ENCODE data around the gene ZNF681.

The ZNF681 gene

GRCh38 chr19:23801803-23802202 is 43.1 kb upstream of the ZNF681 start:
- H3K4me1 ChIP-seq (ENCODE audit: insufficient read depth, low read length): peaks cover 17% of the 10 kb centered on the region
- peaks cover 3% of the 10 kb centered on the region; the same call in 1 of the 2 replicates for H4K20me1 ChIP-seq (ENCODE audit: insufficient read depth, low read length)
- ATAC-seq (ENCODE audit: insufficient read depth, low read depth) (no peak), DNase-seq (no peak)
- H3K4me2 ChIP-seq (ENCODE audit: insufficient read depth, low read length): no peak overlapping the region
- no peaks in the 10 kb centered on the region for H3K9me3 ChIP-seq (ENCODE audit: insufficient read depth, low read length, severe bottlenecking)
- H3K9ac ChIP-seq (ENCODE audit: low read depth, low read length): no peak overlapping the region
- no peak overlapping the region for H3K27ac ChIP-seq (ENCODE audit: low read length)
- H3K27me3 ChIP-seq (ENCODE audit: insufficient read depth, low read length, poor library complexity): no peaks in the 10 kb centered on the region
- H2AFZ ChIP-seq (ENCODE audit: low read depth, low read length): no peak overlapping the region
- H3K36me3 ChIP-seq (ENCODE audit: insufficient read depth, low read length): no peaks in the 10 kb centered on the region; the same call in 1 of the 2 replicates
- H3K4me3 ChIP-seq (ENCODE audit: low read depth in 1 of 2, low read length in 2 of 2): no peak overlapping the region
- no peak for TF ChIP-seq EZH2 (IDR thresholded peaks at IDR 0.05; ENCODE audit: borderline replicate concordance, low read depth, low read length, severe bottlenecking)
- TF ChIP-seq, protein P1, sequence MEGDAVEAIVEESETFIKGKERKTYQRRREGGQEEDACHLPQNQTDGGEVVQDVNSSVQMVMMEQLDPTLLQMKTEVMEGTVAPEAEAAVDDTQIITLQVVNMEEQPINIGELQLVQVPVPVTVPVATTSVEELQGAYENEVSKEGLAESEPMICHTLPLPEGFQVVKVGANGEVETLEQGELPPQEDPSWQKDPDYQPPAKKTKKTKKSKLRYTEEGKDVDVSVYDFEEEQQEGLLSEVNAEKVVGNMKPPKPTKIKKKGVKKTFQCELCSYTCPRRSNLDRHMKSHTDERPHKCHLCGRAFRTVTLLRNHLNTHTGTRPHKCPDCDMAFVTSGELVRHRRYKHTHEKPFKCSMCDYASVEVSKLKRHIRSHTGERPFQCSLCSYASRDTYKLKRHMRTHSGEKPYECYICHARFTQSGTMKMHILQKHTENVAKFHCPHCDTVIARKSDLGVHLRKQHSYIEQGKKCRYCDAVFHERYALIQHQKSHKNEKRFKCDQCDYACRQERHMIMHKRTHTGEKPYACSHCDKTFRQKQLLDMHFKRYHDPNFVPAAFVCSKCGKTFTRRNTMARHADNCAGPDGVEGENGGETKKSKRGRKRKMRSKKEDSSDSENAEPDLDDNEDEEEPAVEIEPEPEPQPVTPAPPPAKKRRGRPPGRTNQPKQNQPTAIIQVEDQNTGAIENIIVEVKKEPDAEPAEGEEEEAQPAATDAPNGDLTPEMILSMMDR (IDR thresholded peaks at IDR 0.05; ENCODE audit: borderline replicate concordance, extremely low read depth, low read length, poor library complexity, severe bottlenecking): no peak
- peaks cover 24% of the 10 kb centered on the region for H3K79me2 ChIP-seq (ENCODE audit: insufficient read depth, low read length)

- TF ChIP-seq, protein P1 (IDR thresholded peaks at IDR 0.05; ENCODE audit: borderline replicate concordance, extremely low read depth, low read length, poor library complexity, severe bottlenecking): no peak
- no peak for TF ChIP-seq EZH2 (IDR thresholded peaks at IDR 0.05; ENCODE audit: borderline replicate concordance, low read depth, low read length, severe bottlenecking)
- no peaks in the 10 kb centered on the region for H3K9me3 ChIP-seq (ENCODE audit: insufficient read depth, low read length, severe bottlenecking)
- no peak overlapping the region for H3K9ac ChIP-seq (ENCODE audit: low read depth, low read length)
- H3K4me2 ChIP-seq (ENCODE audit: insufficient read depth, low read length): no peak overlapping the region
- H3K4me1 ChIP-seq (ENCODE audit: insufficient read depth, low read length): peaks cover 17% of the 10 kb centered on the region
- peaks cover 29% of the 10 kb centered on the region for H3K79me2 ChIP-seq (ENCODE audit: insufficient read depth, low read length)
- no peak for DNase-seq
- peaks cover 3% of the 10 kb centered on the region; the same call in 1 of the 2 replicates for H4K20me1 ChIP-seq (ENCODE audit: insufficient read depth, low read length)
- no peaks in the 10 kb centered on the region for H3K27me3 ChIP-seq (ENCODE audit: insufficient read depth, low read length, poor library complexity)
- H3K36me3 ChIP-seq (ENCODE audit: insufficient read depth, low read length): no peaks in the 10 kb centered on the region; the same call in 1 of the 2 replicates
- no peak overlapping the region for H3K4me3 ChIP-seq (ENCODE audit: low read depth in 1 of 2, low read length in 2 of 2)
- no peak for ATAC-seq (ENCODE audit: insufficient read depth, low read depth)
- no peak overlapping the region for H3K27ac ChIP-seq (ENCODE audit: low read length)
- no peak overlapping the region for H2AFZ ChIP-seq (ENCODE audit: low read depth, low read length)
Measured at GRCh38 chr19:23800868-23801267, 42.2 kb upstream of the ZNF681 start.

- Histone ChIP-seq H3K4me3 (ENCODE audit: low read depth in 1 of 2, low read length in 2 of 2) (no peak overlapping the region), H3K4me1 (ENCODE audit: insufficient read depth, low read length) (peaks cover 17% of the 10 kb centered on the region), H3K27me3 (ENCODE audit: insufficient read depth, low read length, poor library complexity) (no peaks in the 10 kb centered on the region), H4K20me1 (ENCODE audit: insufficient read depth, low read length) (peaks cover 3% of the 10 kb centered on the region; the same call in 1 of the 2 replicates), H3K9ac (ENCODE audit: low read depth, low read length) (no peak overlapping the region), H2AFZ (ENCODE audit: low read depth, low read length) (no peak overlapping the region), H3K36me3 (ENCODE audit: insufficient read depth, low read length) (no peaks in the 10 kb centered on the region; the same call in 1 of the 2 replicates), H3K4me2 (ENCODE audit: insufficient read depth, low read length) (no peak overlapping the region), H3K27ac (ENCODE audit: low read length) (no peak overlapping the region), H3K9me3 (ENCODE audit: insufficient read depth, low read length, severe bottlenecking) (no peaks in the 10 kb centered on the region), H3K79me2 (ENCODE audit: insufficient read depth, low read length) (peaks cover 29% of the 10 kb centered on the region)
- DNase-seq: no peak
- TF ChIP-seq, protein P1 (IDR thresholded peaks at IDR 0.05; ENCODE audit: borderline replicate concordance, extremely low read depth, low read length, poor library complexity, severe bottlenecking): no peak
- TF ChIP-seq EZH2 (IDR thresholded peaks at IDR 0.05; ENCODE audit: borderline replicate concordance, low read depth, low read length, severe bottlenecking): no peak
- no peak for ATAC-seq (ENCODE audit: insufficient read depth, low read depth)
Measured at GRCh38 chr19:23800271-23800670, 41.6 kb upstream of the ZNF681 start.

Data from DND-41 (cell line).